IMR-90 (cell line): Measurements from ENCODE around the gene PGS1. TPM values are rescaled to one million over a fixed set of nuclear protein-coding genes. Genes with fewer than 3 reads are reported as not detected.

ENCODE experiments used
- ATAC-seq: fragments of 200-7000 bp; cut with Tn5 transposase; 2 replicates; pipeline ENCODE4 v1.9.1; 2020; ENCODE audit warnings: low read depth, mild to moderate bottlenecking, moderate library complexity
- BruUV-seq: library from RNA; stranded (reverse); fragments of 400-500 nt; replicated peaks from 2 replicates; lab custom pipeline; 2021; lab: Mats Ljungman, UMichigan
- CTCF ChIA-PET: fragments of 300-600 bp; formaldehyde crosslinking; extraction: SDS; loops from one replicate; lab custom pipeline; 2021; ENCODE audit warnings: antibody characterized with exemption; lab: Yijun Ruan, JAX
- POLR2A ChIA-PET: fragments of 300-600 bp; sonication (Branson Sonifier 250); formaldehyde crosslinking; loops from one replicate; lab custom pipeline; 2022; ENCODE audit warnings: antibody characterized with exemption; ENCODE audit not compliant: unreplicated experiment; lab: Charles Lee
- DNase-seq: peaks from one replicate; pipeline ENCODE4 v3.0.0; 2013
- H2AFZ ChIP-seq: replicated peaks from 2 replicates; pipeline ENCODE3; 2013; ENCODE audit warnings: low read length, mild to moderate bottlenecking; ENCODE audit not compliant: poor library complexity
- H2AK5ac ChIP-seq: 2 replicates; pipeline ENCODE4 v1.6.1; 2013; ENCODE audit warnings: low read depth, low read length, inconsistent platforms
- H2AK9ac ChIP-seq: replicated peaks from 2 replicates; pipeline ENCODE3; 2013; ENCODE audit warnings: mild to moderate bottlenecking, low read depth, low read length, moderate library complexity; ENCODE audit not compliant: poor library complexity
- H2BK120ac ChIP-seq: 2 replicates; pipeline ENCODE4 v1.6.1; 2013; ENCODE audit warnings: low read depth, low read length, inconsistent platforms
- H2BK15ac ChIP-seq: 3 replicates; pipeline ENCODE4 v1.6.1; 2013; ENCODE audit warnings: low read depth, low read length, inconsistent platforms
- H2BK20ac ChIP-seq: 2 replicates; pipeline ENCODE4 v1.6.1; 2013; ENCODE audit warnings: low read depth, mild to moderate bottlenecking, inconsistent platforms, low read length, moderate library complexity
- H2BK5ac ChIP-seq: 2 replicates; pipeline ENCODE4 v1.6.1; 2013; ENCODE audit warnings: mild to moderate bottlenecking, low read depth, low read length, inconsistent platforms; ENCODE audit not compliant: poor library complexity, severe bottlenecking
- H3K14ac ChIP-seq: replicated peaks from 2 replicates; pipeline ENCODE4 v1.6.1; 2013; ENCODE audit warnings: low read depth, low read length, inconsistent platforms
- H3K18ac ChIP-seq: 2 replicates; pipeline ENCODE4 v1.6.1; 2013; ENCODE audit warnings: low read depth, low read length, control low read depth
- H3K23ac ChIP-seq: 2 replicates; pipeline ENCODE4 v1.6.1; 2013; ENCODE audit warnings: low read depth, low read length, inconsistent platforms
- H3K27ac ChIP-seq: 2 replicates; pipeline ENCODE4 v1.5.1; 2013; ENCODE audit warnings: mild to moderate bottlenecking, control low read depth, low read length; ENCODE audit not compliant: insufficient read depth
- H3K27me3 ChIP-seq: 2 replicates; pipeline ENCODE4 v1.6.1; 2013; ENCODE audit warnings: low read length; ENCODE audit not compliant: control insufficient read depth, insufficient read depth
- H3K36me3 ChIP-seq: 2 replicates; pipeline ENCODE4 v1.6.1; 2013; ENCODE audit warnings: low read length, mixed read lengths; ENCODE audit not compliant: control insufficient read depth, insufficient read depth
- H3K4ac ChIP-seq: 2 replicates; pipeline ENCODE4 v1.6.1; 2013; ENCODE audit warnings: low read depth, low read length, inconsistent platforms
- H3K4me1 ChIP-seq: 2 replicates; pipeline ENCODE4 v1.6.1; 2013; ENCODE audit warnings: low read length, mixed read lengths; ENCODE audit not compliant: control insufficient read depth, insufficient read depth
- H3K4me2 ChIP-seq: 2 replicates; pipeline ENCODE4 v1.6.1; 2013; ENCODE audit warnings: low read depth, mild to moderate bottlenecking, control low read depth, low read length, moderate library complexity
- H3K4me3 ChIP-seq: 2 replicates; pipeline ENCODE4 v1.5.1; 2013; ENCODE audit warnings: low read depth, mild to moderate bottlenecking, control low read depth, low read length, moderate library complexity; ENCODE audit not compliant: insufficient read depth
- H3K56ac ChIP-seq: 2 replicates; pipeline ENCODE4 v1.6.1; 2013; ENCODE audit warnings: low read length, inconsistent platforms; ENCODE audit not compliant: insufficient read depth; ENCODE audit errors: extremely low read depth
- H3K79me1 ChIP-seq, 2 experiments: 2 replicates each; pipeline ENCODE4 v1.6.1; 2013; ENCODE audit warnings: low read length in 2 of 2, inconsistent platforms in 1 of 2, low read depth in 1 of 2
- H3K9ac ChIP-seq: 2 replicates; pipeline ENCODE4 v1.6.1; 2013; ENCODE audit warnings: low read depth, low read length, control low read depth
- H3K9me1 ChIP-seq: 2 replicates; pipeline ENCODE4 v1.6.1; 2013; ENCODE audit warnings: low read length, inconsistent platforms; ENCODE audit not compliant: insufficient read depth
- H3K9me3 ChIP-seq: 2 replicates; pipeline ENCODE4 v1.6.1; 2013; ENCODE audit warnings: low read length; ENCODE audit not compliant: control insufficient read depth, insufficient read depth
- H4K20me1 ChIP-seq: 2 replicates; pipeline ENCODE4 v1.6.1; 2013; ENCODE audit warnings: low read length, inconsistent platforms; ENCODE audit not compliant: insufficient read depth
- H4K5ac ChIP-seq: 2 replicates; pipeline ENCODE4 v1.6.1; 2013; ENCODE audit warnings: mild to moderate bottlenecking, low read depth, low read length, control low read depth
- H4K8ac ChIP-seq, 2 experiments: 2 replicates each; pipeline ENCODE4 v1.6.1; 2013; ENCODE audit warnings: low read depth in 2 of 2, low read length in 2 of 2, control low read depth in 1 of 2, inconsistent platforms in 1 of 2
- H4K91ac ChIP-seq: 2 replicates; pipeline ENCODE4 v1.6.1; 2013; ENCODE audit warnings: low read depth, low read length, inconsistent platforms; ENCODE audit not compliant: insufficient read depth
- BHLHE40 ChIP-seq: fragments of 150-350 bp; IDR thresholded peaks from 2 replicates; pipeline ENCODE4 v1.6.1; 2016; ENCODE audit warnings: mild to moderate bottlenecking, low read depth, low read length
- CEBPB ChIP-seq: IDR thresholded peaks from 2 replicates; pipeline ENCODE4 v1.6.1; 2012; ENCODE audit warnings: low read depth, low read length, improper control_type of control experiment
- FOS ChIP-seq: fragments of 150-350 bp; IDR thresholded peaks from 2 replicates; pipeline ENCODE4 v1.6.1; 2016; ENCODE audit warnings: low read depth, low read length
- MAFK ChIP-seq: IDR thresholded peaks from 2 replicates; pipeline ENCODE4 v1.6.1; 2012; ENCODE audit warnings: low read depth, low read length, improper control_type of control experiment
- MAZ ChIP-seq: IDR thresholded peaks from 2 replicates; pipeline ENCODE4 v1.6.1; 2012; ENCODE audit warnings: low read depth, mild to moderate bottlenecking, low read length, improper control_type of control experiment, moderate library complexity, borderline replicate concordance
- MXI1 ChIP-seq: IDR thresholded peaks from 2 replicates; pipeline ENCODE4 v1.6.1; 2012; ENCODE audit warnings: low read depth, mild to moderate bottlenecking, low read length, moderate library complexity, borderline replicate concordance
- NFE2L2 ChIP-seq: fragments of 150-350 bp; IDR thresholded peaks from 2 replicates; pipeline ENCODE4 v1.6.1; 2016; ENCODE audit warnings: low read depth, mild to moderate bottlenecking, low read length
- POLR2A ChIP-seq: IDR thresholded peaks from 2 replicates; pipeline ENCODE4 v1.6.1; 2012; ENCODE audit warnings: mild to moderate bottlenecking, low read depth, low read length
- RAD21 ChIP-seq: IDR thresholded peaks from 2 replicates; pipeline ENCODE4 v1.6.1; 2012; ENCODE audit warnings: low read length, improper control_type of control experiment
- RCOR1 ChIP-seq: IDR thresholded peaks from 2 replicates; pipeline ENCODE4 v1.6.1; 2012; ENCODE audit warnings: mild to moderate bottlenecking, low read length, improper control_type of control experiment; ENCODE audit not compliant: insufficient replicate concordance
- RFX5 ChIP-seq: IDR thresholded peaks from 2 replicates; pipeline ENCODE4 v1.8.0; 2012; ENCODE audit warnings: low read depth, mild to moderate bottlenecking, low read length, moderate library complexity
- SMC3 ChIP-seq: fragments of 150-350 bp; IDR thresholded peaks from 2 replicates; pipeline ENCODE4 v1.6.1; 2016; ENCODE audit warnings: low read depth, mild to moderate bottlenecking, antibody characterized with exemption, low read length, moderate library complexity
- WGBS, 2 experiments: methylation state at CpG; one replicate each; pipeline versions ENCODE4 v1.1.5 to v1.1.7; 2013; ENCODE audit warnings: missing lambda C conversion rate in 2 of 2; ENCODE audit not compliant: insufficient read length in 1 of 2; ENCODE audit errors: extremely low coverage in 2 of 2; 5-methylcytosine and 5-hydroxymethylcytosine counted together
- dilution Hi-C: fragments of 300-500 bp; cut with HindIII; formaldehyde crosslinking; loops from one replicate; pipeline ENCODE4 v1.14.3; 2018; ENCODE audit warnings: low sequenced_read_pairs; ENCODE audit not compliant: unreplicated experiment
- in situ Hi-C: fragments of 300-500 bp; cut with MboI; formaldehyde crosslinking; loops from 3 replicates; pipeline ENCODE4 v1.14.3; 2019; ENCODE audit warnings: low sequenced_read_pairs, inconsistent platforms, mixed read lengths
- intact Hi-C: fragments of 100-400 bp; cut with micrococcal nuclease; formaldehyde crosslinking; loops from 2 replicates; pipeline ENCODE4 v1.10.0; 2022
- polyA plus RNA-seq, 3 experiments: library from polyadenylated mRNA; depleted of rRNA; stranded (reverse); fragments of >200 nt; gene quantifications; 2 replicates each; pipeline ENCODE4 v1.2.3, GENCODE V29; 2012; ENCODE audit warnings: low replicate concordance in 1 of 3
- total RNA-seq: library from RNA; depleted of rRNA; stranded (reverse); fragments of >200 nt; gene quantifications from 2 replicates; pipeline ENCODE4 v1.2.3, GENCODE V29; 2012
- TF ChIP-seq, protein P1 (sequence below): fragments of 150-350 bp; IDR thresholded peaks from 2 replicates; pipeline ENCODE4 v1.6.1; 2016; ENCODE audit warnings: low read depth, mild to moderate bottlenecking, low read length, moderate library complexity, borderline replicate concordance
- TF ChIP-seq, protein P2 (sequence below): fragments of 150-350 bp; IDR thresholded peaks from 2 replicates; pipeline ENCODE4 v1.6.1; 2017; ENCODE audit warnings: mild to moderate bottlenecking, antibody characterized with exemption, low read length, low read depth
- TF ChIP-seq, protein P3 (sequence below): conservative IDR thresholded peaks from 2 replicates; pipeline ENCODE4 v1.5.1; 2012; ENCODE audit warnings: mild to moderate bottlenecking, low read depth, low read length, improper control_type of control experiment

PGS1 gene
- total and polyA plus RNA-seq, 2 of the 4 experiments (the other 2 are of a cell fraction) = 18.5 to 43.2 TPM

DNA sequence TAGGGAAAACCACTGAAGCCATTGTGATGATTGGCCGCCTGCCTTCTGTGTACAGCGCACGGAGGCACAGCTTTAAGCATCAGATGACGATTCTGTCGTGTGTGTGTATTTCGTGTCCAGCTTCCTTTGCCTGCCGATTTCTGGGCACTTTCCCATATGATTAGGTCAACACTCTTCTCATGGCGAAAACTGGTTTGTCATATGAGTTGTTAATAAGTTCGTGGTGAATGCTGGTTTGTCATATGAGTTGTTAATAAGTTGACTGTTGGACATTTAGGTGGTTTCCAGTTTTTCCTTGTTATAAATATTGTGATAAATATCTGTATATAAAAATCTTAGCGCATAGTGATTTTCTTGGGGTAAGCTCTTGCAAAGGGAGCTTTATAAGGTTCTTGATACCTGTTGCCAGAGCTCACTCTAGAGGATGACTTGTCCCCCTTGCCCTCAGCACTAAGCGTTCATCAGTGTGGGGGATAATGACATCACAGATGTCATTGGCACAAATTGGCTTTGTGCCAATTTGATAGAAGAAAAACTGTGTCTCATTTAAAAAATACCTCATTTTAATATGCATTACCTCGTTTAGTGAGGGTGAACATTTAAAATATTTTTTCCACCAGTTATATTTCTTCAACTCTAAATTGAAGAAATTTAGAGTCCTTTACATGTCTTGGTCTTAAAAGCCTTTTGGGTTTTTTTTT lies 40.0 kb downstream of the PGS1 start:
- POLR2A ChIA-PET = no interaction called here
- DNase-seq = peak; percentile 15
- in situ Hi-C loops = loop anchor here (5.0 kb wide), 1 partner anchor 56 kb away; the partner anchor contains the start of gene SOCS3
- TF ChIP-seq MAZ = no peak
- no peak for TF ChIP-seq MAFK
- TF ChIP-seq FOS = no peak
- TF ChIP-seq RCOR1 = no peak
- no peak for TF ChIP-seq RAD21
- TF ChIP-seq, protein P1, sequence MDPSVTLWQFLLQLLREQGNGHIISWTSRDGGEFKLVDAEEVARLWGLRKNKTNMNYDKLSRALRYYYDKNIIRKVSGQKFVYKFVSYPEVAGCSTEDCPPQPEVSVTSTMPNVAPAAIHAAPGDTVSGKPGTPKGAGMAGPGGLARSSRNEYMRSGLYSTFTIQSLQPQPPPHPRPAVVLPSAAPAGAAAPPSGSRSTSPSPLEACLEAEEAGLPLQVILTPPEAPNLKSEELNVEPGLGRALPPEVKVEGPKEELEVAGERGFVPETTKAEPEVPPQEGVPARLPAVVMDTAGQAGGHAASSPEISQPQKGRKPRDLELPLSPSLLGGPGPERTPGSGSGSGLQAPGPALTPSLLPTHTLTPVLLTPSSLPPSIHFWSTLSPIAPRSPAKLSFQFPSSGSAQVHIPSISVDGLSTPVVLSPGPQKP = no peak
- no peak for TF ChIP-seq SMC3
- TF ChIP-seq CEBPB = no peak
- no peak for TF ChIP-seq RFX5
- no peak for TF ChIP-seq BHLHE40
- TF ChIP-seq, protein P2, sequence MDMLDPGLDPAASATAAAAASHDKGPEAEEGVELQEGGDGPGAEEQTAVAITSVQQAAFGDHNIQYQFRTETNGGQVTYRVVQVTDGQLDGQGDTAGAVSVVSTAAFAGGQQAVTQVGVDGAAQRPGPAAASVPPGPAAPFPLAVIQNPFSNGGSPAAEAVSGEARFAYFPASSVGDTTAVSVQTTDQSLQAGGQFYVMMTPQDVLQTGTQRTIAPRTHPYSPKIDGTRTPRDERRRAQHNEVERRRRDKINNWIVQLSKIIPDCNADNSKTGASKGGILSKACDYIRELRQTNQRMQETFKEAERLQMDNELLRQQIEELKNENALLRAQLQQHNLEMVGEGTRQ = no peak
- no peak for TF ChIP-seq MXI1
- TF ChIP-seq NFE2L2 = no peak
- TF ChIP-seq, protein P3, sequence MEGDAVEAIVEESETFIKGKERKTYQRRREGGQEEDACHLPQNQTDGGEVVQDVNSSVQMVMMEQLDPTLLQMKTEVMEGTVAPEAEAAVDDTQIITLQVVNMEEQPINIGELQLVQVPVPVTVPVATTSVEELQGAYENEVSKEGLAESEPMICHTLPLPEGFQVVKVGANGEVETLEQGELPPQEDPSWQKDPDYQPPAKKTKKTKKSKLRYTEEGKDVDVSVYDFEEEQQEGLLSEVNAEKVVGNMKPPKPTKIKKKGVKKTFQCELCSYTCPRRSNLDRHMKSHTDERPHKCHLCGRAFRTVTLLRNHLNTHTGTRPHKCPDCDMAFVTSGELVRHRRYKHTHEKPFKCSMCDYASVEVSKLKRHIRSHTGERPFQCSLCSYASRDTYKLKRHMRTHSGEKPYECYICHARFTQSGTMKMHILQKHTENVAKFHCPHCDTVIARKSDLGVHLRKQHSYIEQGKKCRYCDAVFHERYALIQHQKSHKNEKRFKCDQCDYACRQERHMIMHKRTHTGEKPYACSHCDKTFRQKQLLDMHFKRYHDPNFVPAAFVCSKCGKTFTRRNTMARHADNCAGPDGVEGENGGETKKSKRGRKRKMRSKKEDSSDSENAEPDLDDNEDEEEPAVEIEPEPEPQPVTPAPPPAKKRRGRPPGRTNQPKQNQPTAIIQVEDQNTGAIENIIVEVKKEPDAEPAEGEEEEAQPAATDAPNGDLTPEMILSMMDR = no peak
- TF ChIP-seq POLR2A = no peak

More for the DNA sequence above, 40.0 kb downstream of the PGS1 start:
- Histone ChIP-seq H3K4me2 (no peak overlapping the region), H3K14ac (no peak overlapping the region), H2BK15ac (no peak overlapping the region), H3K79me1 (peaks cover 22 to 82% of the 10 kb centered on the region in 2 experiments), H3K56ac (no peak overlapping the region), H3K9me3 (no peaks in the 10 kb centered on the region), H3K4me1 (peaks cover 20% of the 10 kb centered on the region), H2BK5ac (no peak overlapping the region), H3K23ac (no peak overlapping the region), H4K91ac (no peak overlapping the region), H2AFZ (no peak overlapping the region), H3K9me1 (peaks cover 9% of the 10 kb centered on the region; the same call in 1 of the 2 replicates), H3K4ac (no peak overlapping the region), H2AK9ac (no peak overlapping the region), H3K36me3 (peaks cover 48% of the 10 kb centered on the region), H3K27ac (no peak overlapping the region), H4K8ac (no peak overlapping the region), H3K18ac (no peak overlapping the region), H4K20me1 (peaks cover 21% of the 10 kb centered on the region), H3K27me3 (no peaks in the 10 kb centered on the region), H4K5ac (no peak overlapping the region), H3K4me3 (no peak overlapping the region), H2BK20ac (no peak overlapping the region), H3K9ac (no peak overlapping the region), H2AK5ac (no peak overlapping the region), H2BK120ac (no peak overlapping the region)
- intact Hi-C loops (no loop called here), dilution Hi-C loops (no loop called here)
- BruUV-seq = no TSS peak
- no CpG with 5 or more reads among the region's 12 CpGs for WGBS, 2 experiments
- no peak for ATAC-seq
- CTCF ChIA-PET = interaction anchor here (0.6 kb wide), 2 partner anchors 68 to 128 kb away, joined by 3 read pairs; no protein-coding TSS in a partner anchor
